Esophagus squamous epithelium (tissue), 4 donors: Measurements from ENCODE around the gene C5orf22.

Experiments used
- POLR2A ChIP-seq, 4 donors: fragments of 450-650 bp; IDR thresholded peaks; one replicate each; pipeline ENCODE4 v1.6.1; 2017; ENCODE audit warnings: antibody characterized with exemption in 4 of 4, mild to moderate bottlenecking in 4 of 4, moderate library complexity in 3 of 4
- TF ChIP-seq, protein P1 (sequence below), 6 experiments: fragments of 450-650 bp in 4 of 6; fragments of 200-600 bp in 2 of 6; sonication (generic) in 2 of 6; IDR thresholded peaks; one replicate each; pipeline ENCODE4 v1.5.1; 2016 to 2019; ENCODE audit warnings: antibody characterized with exemption in 6 of 6, mild to moderate bottlenecking in 4 of 6, moderate library complexity in 4 of 6

DNA sequence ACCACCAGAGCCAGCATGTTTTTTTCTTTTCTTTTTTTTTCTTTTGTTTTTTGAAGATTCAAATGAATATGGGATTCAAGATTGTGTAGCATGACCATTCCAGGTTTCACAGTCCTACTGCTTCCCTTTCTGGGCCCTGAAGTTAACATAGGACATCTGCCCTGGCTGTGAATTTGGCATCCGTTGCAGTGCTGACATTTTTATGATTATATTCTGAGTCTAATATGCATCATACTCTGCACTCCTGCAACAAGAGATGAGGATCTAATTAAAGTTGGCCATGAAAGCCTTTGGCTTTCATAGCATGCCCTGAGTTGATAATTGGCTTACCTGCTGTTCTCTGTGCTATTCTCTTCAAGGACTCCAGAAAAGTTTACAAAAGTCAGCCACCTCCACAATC is 29.8 kb downstream of the C5orf22 start:
- TF ChIP-seq, protein P1, sequence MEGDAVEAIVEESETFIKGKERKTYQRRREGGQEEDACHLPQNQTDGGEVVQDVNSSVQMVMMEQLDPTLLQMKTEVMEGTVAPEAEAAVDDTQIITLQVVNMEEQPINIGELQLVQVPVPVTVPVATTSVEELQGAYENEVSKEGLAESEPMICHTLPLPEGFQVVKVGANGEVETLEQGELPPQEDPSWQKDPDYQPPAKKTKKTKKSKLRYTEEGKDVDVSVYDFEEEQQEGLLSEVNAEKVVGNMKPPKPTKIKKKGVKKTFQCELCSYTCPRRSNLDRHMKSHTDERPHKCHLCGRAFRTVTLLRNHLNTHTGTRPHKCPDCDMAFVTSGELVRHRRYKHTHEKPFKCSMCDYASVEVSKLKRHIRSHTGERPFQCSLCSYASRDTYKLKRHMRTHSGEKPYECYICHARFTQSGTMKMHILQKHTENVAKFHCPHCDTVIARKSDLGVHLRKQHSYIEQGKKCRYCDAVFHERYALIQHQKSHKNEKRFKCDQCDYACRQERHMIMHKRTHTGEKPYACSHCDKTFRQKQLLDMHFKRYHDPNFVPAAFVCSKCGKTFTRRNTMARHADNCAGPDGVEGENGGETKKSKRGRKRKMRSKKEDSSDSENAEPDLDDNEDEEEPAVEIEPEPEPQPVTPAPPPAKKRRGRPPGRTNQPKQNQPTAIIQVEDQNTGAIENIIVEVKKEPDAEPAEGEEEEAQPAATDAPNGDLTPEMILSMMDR (IDR thresholded peaks at IDR 0.05), result no peak
- TF ChIP-seq POLR2A (IDR thresholded peaks at IDR 0.05), result no peak
